Measurements from ENCODE around the gene XPOT.

The XPOT gene

GRCh38 chr12:64390275-64390851, 13.8 kb upstream of the XPOT start, which contains the start of gene C12orf56:
Gene C12orf56, minus strand, starts transcription at chr12:64390758. Its CDS starts 193 bp downstream, at chr12:64390565.
- no peaks in the 10 kb centered on the region for H3K9me3 ChIP-seq (ENCODE audit: control insufficient read depth in 2 of 2, low read length in 2 of 2)
- H3K4me1 ChIP-seq (ENCODE audit: control insufficient read depth in 2 of 2, insufficient read depth in 2 of 2, low read length in 2 of 2): no peaks in the 10 kb centered on the region
- peaks cover 6 to 10% of the 10 kb centered on the region in 2 donors for H3K27me3 ChIP-seq (ENCODE audit: control insufficient read depth in 2 of 2, insufficient read depth in 2 of 2, low read length in 2 of 2)
- H3K9ac ChIP-seq (ENCODE audit: low read depth in 1 of 2, low read length in 2 of 2): no peak within 1 kb of the TSS
- no peak within 1 kb of the TSS for H3K27ac ChIP-seq (ENCODE audit: low read depth in 2 of 2, low read length in 2 of 2)
- peak within 1 kb of the TSS in 1 of 2 donors; percentile 17 for H3K4me3 ChIP-seq (ENCODE audit: low read length in 2 of 2)
- H3K36me3 ChIP-seq (ENCODE audit: control insufficient read depth in 2 of 2, insufficient read depth in 2 of 2, low read length in 2 of 2): no peaks in the 10 kb centered on the region

GRCh38 chr12:64392221-64392620, 12.0 kb upstream of the XPOT start:
- Histone ChIP-seq H3K4me3 (ENCODE audit: low read length in 2 of 2) (no peak overlapping the region), H3K9ac (ENCODE audit: low read depth in 1 of 2, low read length in 2 of 2) (no peak overlapping the region), H3K27me3 (ENCODE audit: control insufficient read depth in 2 of 2, insufficient read depth in 2 of 2, low read length in 2 of 2) (peaks cover 6 to 10% of the 10 kb centered on the region in 2 donors), H3K36me3 (ENCODE audit: control insufficient read depth in 2 of 2, insufficient read depth in 2 of 2, low read length in 2 of 2) (no peaks in the 10 kb centered on the region), H3K27ac (ENCODE audit: low read depth in 2 of 2, low read length in 2 of 2) (no peak overlapping the region), H3K4me1 (ENCODE audit: control insufficient read depth in 2 of 2, insufficient read depth in 2 of 2, low read length in 2 of 2) (no peaks in the 10 kb centered on the region), H3K9me3 (ENCODE audit: control insufficient read depth in 2 of 2, low read length in 2 of 2) (no peaks in the 10 kb centered on the region)

- Histone ChIP-seq H3K27ac (ENCODE audit: low read depth in 2 of 2, low read length in 2 of 2) (no peak overlapping the region), H3K4me1 (ENCODE audit: control insufficient read depth in 2 of 2, insufficient read depth in 2 of 2, low read length in 2 of 2) (no peaks in the 10 kb centered on the region), H3K9ac (ENCODE audit: low read depth in 1 of 2, low read length in 2 of 2) (no peak overlapping the region), H3K4me3 (ENCODE audit: low read length in 2 of 2) (no peak overlapping the region), H3K36me3 (ENCODE audit: control insufficient read depth in 2 of 2, insufficient read depth in 2 of 2, low read length in 2 of 2) (no peaks in the 10 kb centered on the region), H3K9me3 (ENCODE audit: control insufficient read depth in 2 of 2, low read length in 2 of 2) (no peaks in the 10 kb centered on the region), H3K27me3 (ENCODE audit: control insufficient read depth in 2 of 2, insufficient read depth in 2 of 2, low read length in 2 of 2) (no peaks in the 10 kb centered on the region)
Observed at GRCh38 chr12:64395739-64396138, 8.5 kb upstream of the XPOT start.

GRCh38 chr12:64400041-64400440, 4.2 kb upstream of the XPOT start:
- Histone ChIP-seq H3K36me3 (ENCODE audit: control insufficient read depth in 2 of 2, insufficient read depth in 2 of 2, low read length in 2 of 2) (no peaks in the 10 kb centered on the region), H3K9me3 (ENCODE audit: control insufficient read depth in 2 of 2, low read length in 2 of 2) (no peaks in the 10 kb centered on the region), H3K4me1 (ENCODE audit: control insufficient read depth in 2 of 2, insufficient read depth in 2 of 2, low read length in 2 of 2) (no peaks in the 10 kb centered on the region), H3K27me3 (ENCODE audit: control insufficient read depth in 2 of 2, insufficient read depth in 2 of 2, low read length in 2 of 2) (no peaks in the 10 kb centered on the region), H3K9ac (ENCODE audit: low read depth in 1 of 2, low read length in 2 of 2) (no peak overlapping the region), H3K4me3 (ENCODE audit: low read length in 2 of 2) (no peak overlapping the region), H3K27ac (ENCODE audit: low read depth in 2 of 2, low read length in 2 of 2) (no peak overlapping the region)

GRCh38 chr12:64402181-64402580, 2.0 kb upstream of the XPOT start:
- Histone ChIP-seq H3K27ac (ENCODE audit: low read depth in 2 of 2, low read length in 2 of 2) (no peak overlapping the region), H3K9me3 (ENCODE audit: control insufficient read depth in 2 of 2, low read length in 2 of 2) (no peaks in the 10 kb centered on the region), H3K4me1 (ENCODE audit: control insufficient read depth in 2 of 2, insufficient read depth in 2 of 2, low read length in 2 of 2) (peaks cover 0 to 4% of the 10 kb centered on the region in 2 donors), H3K36me3 (ENCODE audit: control insufficient read depth in 2 of 2, insufficient read depth in 2 of 2, low read length in 2 of 2) (no peaks in the 10 kb centered on the region), H3K27me3 (ENCODE audit: control insufficient read depth in 2 of 2, insufficient read depth in 2 of 2, low read length in 2 of 2) (no peaks in the 10 kb centered on the region), H3K4me3 (ENCODE audit: low read length in 2 of 2) (no peak overlapping the region), H3K9ac (ENCODE audit: low read depth in 1 of 2, low read length in 2 of 2) (no peak overlapping the region)

- peak overlapping the region; percentile 88 to 91 for H3K9ac ChIP-seq (ENCODE audit: low read depth in 1 of 2, low read length in 2 of 2)
- H3K27me3 ChIP-seq (ENCODE audit: control insufficient read depth in 2 of 2, insufficient read depth in 2 of 2, low read length in 2 of 2): no peaks in the 10 kb centered on the region
- no peaks in the 10 kb centered on the region for H3K36me3 ChIP-seq (ENCODE audit: control insufficient read depth in 2 of 2, insufficient read depth in 2 of 2, low read length in 2 of 2)
- peaks cover 0 to 4% of the 10 kb centered on the region in 2 donors for H3K4me1 ChIP-seq (ENCODE audit: control insufficient read depth in 2 of 2, insufficient read depth in 2 of 2, low read length in 2 of 2)
- peak overlapping the region; percentile 91 to 95 for H3K4me3 ChIP-seq (ENCODE audit: low read length in 2 of 2)
- H3K27ac ChIP-seq (ENCODE audit: low read depth in 2 of 2, low read length in 2 of 2): peak overlapping the region; percentile 94 to 96
- H3K9me3 ChIP-seq (ENCODE audit: control insufficient read depth in 2 of 2, low read length in 2 of 2): no peaks in the 10 kb centered on the region
Observed at GRCh38 chr12:64404470-64405256, 471 bp downstream of the XPOT start.

- H3K9me3 ChIP-seq (ENCODE audit: control insufficient read depth in 2 of 2, low read length in 2 of 2): no peaks in the 10 kb centered on the region
- no peak overlapping the region for H3K27ac ChIP-seq (ENCODE audit: low read depth in 2 of 2, low read length in 2 of 2)
- no peak overlapping the region for H3K9ac ChIP-seq (ENCODE audit: low read depth in 1 of 2, low read length in 2 of 2)
- H3K36me3 ChIP-seq (ENCODE audit: control insufficient read depth in 2 of 2, insufficient read depth in 2 of 2, low read length in 2 of 2): peaks cover 13 to 20% of the 10 kb centered on the region in 2 donors
- H3K27me3 ChIP-seq (ENCODE audit: control insufficient read depth in 2 of 2, insufficient read depth in 2 of 2, low read length in 2 of 2): no peaks in the 10 kb centered on the region
- peaks cover 0 to 4% of the 10 kb centered on the region in 2 donors for H3K4me1 ChIP-seq (ENCODE audit: control insufficient read depth in 2 of 2, insufficient read depth in 2 of 2, low read length in 2 of 2)
- no peak overlapping the region for H3K4me3 ChIP-seq (ENCODE audit: low read length in 2 of 2)
Observed at GRCh38 chr12:64407342-64408223, 3.4 kb downstream of the XPOT start.

GRCh38 chr12:64411427-64411826, 7.2 kb downstream of the XPOT start:
- Histone ChIP-seq H3K27me3 (ENCODE audit: control insufficient read depth in 2 of 2, insufficient read depth in 2 of 2, low read length in 2 of 2) (no peaks in the 10 kb centered on the region), H3K4me1 (ENCODE audit: control insufficient read depth in 2 of 2, insufficient read depth in 2 of 2, low read length in 2 of 2) (no peaks in the 10 kb centered on the region), H3K4me3 (ENCODE audit: low read length in 2 of 2) (no peak overlapping the region), H3K36me3 (ENCODE audit: control insufficient read depth in 2 of 2, insufficient read depth in 2 of 2, low read length in 2 of 2) (peaks cover 35 to 38% of the 10 kb centered on the region in 2 donors), H3K9ac (ENCODE audit: low read depth in 1 of 2, low read length in 2 of 2) (no peak overlapping the region), H3K27ac (ENCODE audit: low read depth in 2 of 2, low read length in 2 of 2) (no peak overlapping the region), H3K9me3 (ENCODE audit: control insufficient read depth in 2 of 2, low read length in 2 of 2) (no peaks in the 10 kb centered on the region)

GRCh38 chr12:64412459-64412858, 8.3 kb downstream of the XPOT start:
- no peaks in the 10 kb centered on the region for H3K27me3 ChIP-seq (ENCODE audit: control insufficient read depth in 2 of 2, insufficient read depth in 2 of 2, low read length in 2 of 2)
- no peaks in the 10 kb centered on the region for H3K4me1 ChIP-seq (ENCODE audit: control insufficient read depth in 2 of 2, insufficient read depth in 2 of 2, low read length in 2 of 2)
- no peaks in the 10 kb centered on the region for H3K9me3 ChIP-seq (ENCODE audit: control insufficient read depth in 2 of 2, low read length in 2 of 2)
- peaks cover 42 to 48% of the 10 kb centered on the region in 2 donors for H3K36me3 ChIP-seq (ENCODE audit: control insufficient read depth in 2 of 2, insufficient read depth in 2 of 2, low read length in 2 of 2)
- H3K27ac ChIP-seq (ENCODE audit: low read depth in 2 of 2, low read length in 2 of 2): no peak overlapping the region
- no peak overlapping the region for H3K4me3 ChIP-seq (ENCODE audit: low read length in 2 of 2)
- no peak overlapping the region for H3K9ac ChIP-seq (ENCODE audit: low read depth in 1 of 2, low read length in 2 of 2)

- no peak overlapping the region for H3K9ac ChIP-seq (ENCODE audit: low read depth in 1 of 2, low read length in 2 of 2)
- no peaks in the 10 kb centered on the region for H3K4me1 ChIP-seq (ENCODE audit: control insufficient read depth in 2 of 2, insufficient read depth in 2 of 2, low read length in 2 of 2)
- no peak overlapping the region for H3K4me3 ChIP-seq (ENCODE audit: low read length in 2 of 2)
- peaks cover 46 to 58% of the 10 kb centered on the region in 2 donors for H3K36me3 ChIP-seq (ENCODE audit: control insufficient read depth in 2 of 2, insufficient read depth in 2 of 2, low read length in 2 of 2)
- H3K27me3 ChIP-seq (ENCODE audit: control insufficient read depth in 2 of 2, insufficient read depth in 2 of 2, low read length in 2 of 2): no peaks in the 10 kb centered on the region
- H3K9me3 ChIP-seq (ENCODE audit: control insufficient read depth in 2 of 2, low read length in 2 of 2): no peaks in the 10 kb centered on the region
- no peak overlapping the region for H3K27ac ChIP-seq (ENCODE audit: low read depth in 2 of 2, low read length in 2 of 2)
Observed at GRCh38 chr12:64413884-64414283, 9.7 kb downstream of the XPOT start.

Data from mucosa of rectum (tissue), 2 donors.